ENCODE results near the gene PBRM1.
"Not testable (repeated sequence)": the region's sequence is repeated elsewhere in the genome, so short reads cannot be mapped to it uniquely, and the experiment has no call there.

Gene PBRM1

GRCh38 chr3:52685709-52686691 is at the start of gene PBRM1, which contains the start of gene GNL3:
Gene PBRM1, minus strand, starts transcription at chr3:52685913.
Gene GNL3, plus strand, starts transcription at chr3:52686032. Its CDS starts 61 bp downstream, at chr3:52686093.
- peak; percentile 87 to 96 for DNase-seq

GRCh38 chr3:52733256-52733891 is 47.7 kb upstream of the PBRM1 start:
- no peak for DNase-seq

GRCh38 chr3:52731590-52731989 is 45.9 kb upstream of the PBRM1 start:
- DNase-seq: no peak

- DNase-seq: no peak
Measured at GRCh38 chr3:52730681-52731080, 45.0 kb upstream of the PBRM1 start.

- not testable (repeated sequence) for DNase-seq
Measured at GRCh38 chr3:52728753-52729152, 43.0 kb upstream of the PBRM1 start.

- DNase-seq: no peak
Measured at GRCh38 chr3:52724511-52724910, 38.8 kb upstream of the PBRM1 start.

- DNase-seq: no peak
Measured at GRCh38 chr3:52723935-52724334, 38.2 kb upstream of the PBRM1 start.

- DNase-seq: no peak
Measured at GRCh38 chr3:52722491-52722890, 36.8 kb upstream of the PBRM1 start.

- no peak for DNase-seq
Measured at GRCh38 chr3:52721730-52722008, 36.0 kb upstream of the PBRM1 start.

- DNase-seq: no peak
Measured at GRCh38 chr3:52721002-52721729, 35.5 kb upstream of the PBRM1 start.

- DNase-seq: no peak
Measured at GRCh38 chr3:52719618-52720017, 33.9 kb upstream of the PBRM1 start.

- no peak for DNase-seq
Measured at GRCh38 chr3:52715714-52716305, 30.1 kb upstream of the PBRM1 start.

- DNase-seq: peak; percentile 4 to 59
Measured at GRCh38 chr3:52714335-52715302, 28.9 kb upstream of the PBRM1 start.

GRCh38 chr3:52712291-52713212 is 26.8 kb upstream of the PBRM1 start:
- no peak for DNase-seq

GRCh38 chr3:52710512-52710911 is 24.8 kb upstream of the PBRM1 start:
- no peak for DNase-seq

- DNase-seq: no peak
Measured at GRCh38 chr3:52707585-52707984, 21.9 kb upstream of the PBRM1 start.

- DNase-seq: peak; percentile 74 to 93
Measured at GRCh38 chr3:52705688-52706686, 20.3 kb upstream of the PBRM1 start, which contains the start of the genes GLT8D1 and SPCS1. Gene GLT8D1, minus strand, starts transcription at chr3:52705791. Its CDS starts 5,331 bp downstream, at chr3:52700460. Gene SPCS1, plus strand, starts transcription at chr3:52706106. Its CDS starts 141 bp downstream, at chr3:52706247.

GRCh38 chr3:52705438-52705687 is 19.6 kb upstream of the PBRM1 start:
- DNase-seq: no peak

Measured in NCI-H526 (cell line).